Mammary epithelial cell (primary cell): ENCODE measurements around the gene KRT86.

ENCODE experiments used
- CTCF ChIP-seq, 2 donors: IDR thresholded peaks in 1 of 2; conservative IDR thresholded peaks in 1 of 2; 2 replicates each; pipeline ENCODE4 v1.5.1; 2011 to 2012; ENCODE audit warnings: inconsistent platforms in 2 of 2, low read length in 2 of 2, mild to moderate bottlenecking in 2 of 2, control low read depth in 1 of 2, low read depth in 1 of 2; ENCODE audit not compliant: insufficient read depth in 1 of 2; ENCODE audit errors: extremely low read depth in 1 of 2
- EZH2 ChIP-seq: IDR thresholded peaks from 2 replicates; pipeline ENCODE4 v1.6.1; 2012; ENCODE audit warnings: low read length, inconsistent platforms, borderline replicate concordance

DNA sequence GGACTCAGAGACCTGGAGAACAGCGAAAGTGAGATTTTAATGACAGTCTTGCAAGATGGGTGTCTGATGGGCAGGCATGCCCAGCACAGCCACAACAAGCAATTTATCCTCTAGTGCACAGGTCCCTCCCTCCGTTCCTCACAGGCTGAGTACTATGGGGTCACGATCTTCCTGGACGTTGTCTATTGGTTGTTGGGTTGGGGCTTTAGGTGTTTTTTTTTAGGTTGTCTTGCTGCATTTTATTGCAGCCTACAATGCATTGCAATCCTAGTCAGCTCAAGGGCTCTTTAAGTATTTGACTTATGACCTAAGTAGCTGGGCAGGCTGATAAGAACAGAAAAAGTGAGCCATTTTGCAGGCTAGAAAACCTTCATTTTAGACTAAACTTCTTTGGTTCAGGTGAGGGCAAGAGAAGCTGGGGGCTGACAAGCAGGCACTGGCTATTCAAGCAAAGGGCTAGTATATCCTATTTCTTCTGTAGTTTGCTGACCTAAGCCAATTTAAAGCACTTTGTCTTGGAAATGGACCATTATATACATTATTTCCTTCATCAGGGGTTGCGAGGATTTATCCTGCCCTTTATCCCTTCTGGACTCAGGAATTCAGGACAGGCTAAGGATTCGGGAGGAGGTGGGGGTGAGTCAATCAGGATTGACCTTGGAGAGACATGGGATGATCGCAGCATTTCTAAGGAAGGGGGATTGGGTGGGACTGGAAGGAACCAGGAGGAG, 35.4 kb upstream of the KRT86 start:
- no peak for TF ChIP-seq CTCF (conservative IDR thresholded peaks at IDR 0.05 in 1 of 2, IDR thresholded peaks at IDR 0.05 in 1 of 2; ENCODE audit: extremely low read depth in 1 of 2, insufficient read depth in 1 of 2, low read depth in 1 of 2, low read length in 2 of 2)
- no peak for TF ChIP-seq EZH2
